Epidermal melanocyte (primary cell): Measurements from ENCODE around the gene INSC.

Experiments
- DNase-seq: peaks from one replicate; pipeline ENCODE4 v3.0.0; 2011; ENCODE audit warnings: low spot score; ENCODE audit not compliant: insufficient read length

Gene INSC

DNA sequence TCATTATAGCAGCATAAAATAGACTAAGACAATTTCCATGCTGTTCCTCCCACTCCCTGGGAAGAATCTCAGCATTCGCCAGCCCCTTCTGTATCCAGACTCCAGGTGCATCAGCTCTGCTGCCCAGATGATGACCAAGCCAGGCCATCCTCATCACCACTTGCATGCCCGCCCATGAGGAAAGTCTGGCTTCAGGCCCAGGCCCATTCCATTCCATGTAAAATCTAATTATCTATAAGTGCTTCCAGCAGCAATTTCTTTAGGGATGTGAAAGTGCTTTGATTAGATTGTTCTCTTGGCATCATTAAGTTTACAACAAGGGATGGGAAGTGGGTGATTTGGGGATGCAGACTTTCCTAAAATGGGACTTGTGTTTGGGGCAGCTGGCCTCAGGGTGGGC is 100.3 kb downstream of the INSC start:
- no peak for DNase-seq

DNA sequence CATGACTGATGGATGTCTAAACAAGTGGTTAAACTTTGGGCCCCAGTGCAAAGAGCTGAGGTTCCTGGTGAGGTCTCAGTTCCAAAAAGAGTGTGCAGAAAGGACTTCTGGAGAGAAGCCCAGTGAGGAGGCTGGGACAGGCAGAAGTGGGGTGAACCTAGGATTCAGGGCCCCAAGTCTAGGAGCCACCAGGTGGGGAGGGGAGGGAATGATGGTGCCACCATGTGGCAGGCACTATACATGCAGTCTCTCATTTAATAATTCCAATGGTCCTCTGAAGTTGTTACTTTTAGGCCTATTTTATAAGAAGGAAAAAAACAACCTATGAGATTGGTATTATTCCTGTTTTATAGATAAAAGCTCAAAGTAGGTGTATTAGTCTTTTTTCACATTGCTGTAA is 102.0 kb downstream of the INSC start:
- no peak for DNase-seq

DNA sequence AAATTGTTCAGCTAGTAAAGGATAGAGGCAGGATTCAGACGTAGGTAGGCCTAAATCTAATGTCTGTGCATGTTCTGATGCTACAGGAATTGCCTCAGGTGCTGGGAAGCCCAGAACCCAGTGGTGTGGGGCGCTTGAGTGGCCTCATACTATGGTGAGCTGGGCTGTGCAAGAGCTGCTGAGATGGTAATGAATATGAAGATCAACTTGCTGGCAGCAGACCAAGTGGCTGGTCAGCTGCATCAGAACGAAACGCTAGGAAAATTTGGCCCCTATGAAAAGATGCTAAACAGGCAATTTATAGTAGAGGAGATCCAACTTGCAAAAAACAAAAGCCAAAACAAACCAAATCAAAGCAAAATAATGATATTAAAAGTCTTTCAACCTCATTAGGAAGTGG is 102.7 kb downstream of the INSC start:
- DNase-seq = no peak

DNA sequence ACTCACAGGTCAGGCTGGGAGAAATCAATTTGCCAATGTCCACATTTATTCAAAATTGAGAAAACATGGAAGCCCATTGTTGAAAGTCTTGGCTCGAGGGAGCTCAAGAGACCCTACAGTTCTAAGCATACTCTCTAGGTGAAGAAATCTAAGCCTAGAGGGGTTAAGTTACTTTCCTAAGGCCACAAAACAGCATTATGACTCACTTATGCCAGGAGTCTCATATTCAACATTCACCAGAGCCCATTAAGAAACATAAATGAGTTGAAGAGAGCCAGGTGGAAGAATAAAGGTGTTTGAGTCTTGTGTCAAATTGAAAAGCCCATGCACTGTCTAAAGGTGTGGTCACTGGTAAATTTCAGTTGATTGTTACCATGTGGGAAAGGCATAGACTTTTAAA is 108.1 kb downstream of the INSC start:
- DNase-seq = no peak

DNA sequence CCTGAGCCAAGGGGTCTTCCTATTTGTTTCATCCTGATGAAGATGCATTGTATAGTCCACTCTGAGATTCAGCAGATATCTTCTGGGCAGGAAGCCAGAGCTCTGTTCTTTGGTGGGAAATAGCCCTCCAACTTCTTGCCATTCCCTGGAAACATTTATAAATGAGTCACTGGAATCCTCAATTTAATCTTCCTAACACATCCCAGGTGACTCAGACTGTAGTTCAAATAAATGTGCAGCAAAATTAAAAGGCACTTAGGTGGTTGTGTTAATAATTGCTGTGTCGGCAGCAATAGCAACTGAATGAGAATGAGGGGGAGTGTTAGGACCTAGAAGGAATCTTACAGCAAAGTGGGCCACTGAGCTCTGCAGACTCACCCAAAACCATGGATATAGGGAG is 108.6 kb downstream of the INSC start:
- no peak for DNase-seq

DNA sequence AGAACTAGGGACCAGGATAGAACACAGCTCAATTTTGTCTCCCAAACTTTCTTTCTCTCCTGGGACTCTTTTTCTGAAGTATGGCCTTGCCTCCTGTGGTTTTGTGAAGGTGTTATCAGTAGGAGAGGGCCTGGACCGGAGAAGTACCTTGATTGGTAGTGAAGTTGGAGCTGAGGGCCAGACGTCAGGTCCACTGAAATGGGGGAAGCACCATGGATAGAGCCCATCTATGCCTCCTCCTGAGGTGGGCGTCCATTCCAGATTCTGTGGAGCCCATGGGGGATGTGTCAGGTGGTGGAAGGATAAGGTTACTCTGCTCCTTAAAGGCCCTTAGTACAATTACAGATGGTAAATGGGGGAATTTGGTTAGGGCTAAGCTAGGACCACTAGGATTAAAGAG is 109.7 kb downstream of the INSC start:
- no peak for DNase-seq

DNA sequence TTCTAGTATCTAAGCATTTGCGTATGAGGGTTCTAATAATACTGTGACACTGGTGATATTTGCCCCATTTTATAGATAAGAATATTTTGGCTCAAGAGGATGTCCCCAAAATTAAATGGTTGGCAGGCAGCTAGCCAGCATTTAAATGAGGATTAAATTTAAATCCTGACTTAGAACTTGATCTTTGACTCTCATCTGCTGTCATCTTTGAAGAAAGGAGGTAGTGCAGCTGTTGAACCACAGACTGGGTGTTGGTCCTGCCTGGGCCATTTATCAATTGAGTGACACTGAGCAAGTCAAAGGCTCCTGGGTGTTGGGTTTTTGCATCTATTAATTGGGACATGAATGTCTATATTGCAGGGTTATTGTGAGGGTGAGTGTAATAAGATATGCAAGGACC is 112.3 kb downstream of the INSC start:
- DNase-seq = no peak

DNA sequence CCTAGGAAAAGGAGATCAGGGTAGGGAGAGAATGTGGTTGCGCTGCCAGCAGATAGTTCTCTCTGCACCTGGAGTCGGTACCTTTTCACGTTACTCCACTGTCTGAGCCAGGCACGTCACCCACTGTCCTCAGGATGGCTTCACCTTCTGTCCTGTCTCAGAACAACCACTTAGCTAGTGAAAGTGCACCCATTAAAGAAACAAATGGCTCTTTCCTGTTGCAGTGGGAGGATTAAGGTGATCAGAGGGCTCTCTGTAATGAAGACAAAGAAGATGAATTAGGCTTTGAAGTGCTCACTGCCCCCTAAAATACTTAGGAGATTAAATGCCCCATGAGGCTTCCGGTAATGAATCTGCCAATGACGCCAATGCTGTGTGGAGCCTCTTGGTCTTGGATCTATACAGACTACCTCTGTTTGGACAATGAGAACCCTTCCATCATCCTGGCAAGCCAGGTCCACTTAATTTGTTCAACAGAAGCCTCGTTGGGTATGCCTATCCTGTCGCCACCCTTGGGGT is 113.7 kb downstream of the INSC start:
- DNase-seq = no peak

DNA sequence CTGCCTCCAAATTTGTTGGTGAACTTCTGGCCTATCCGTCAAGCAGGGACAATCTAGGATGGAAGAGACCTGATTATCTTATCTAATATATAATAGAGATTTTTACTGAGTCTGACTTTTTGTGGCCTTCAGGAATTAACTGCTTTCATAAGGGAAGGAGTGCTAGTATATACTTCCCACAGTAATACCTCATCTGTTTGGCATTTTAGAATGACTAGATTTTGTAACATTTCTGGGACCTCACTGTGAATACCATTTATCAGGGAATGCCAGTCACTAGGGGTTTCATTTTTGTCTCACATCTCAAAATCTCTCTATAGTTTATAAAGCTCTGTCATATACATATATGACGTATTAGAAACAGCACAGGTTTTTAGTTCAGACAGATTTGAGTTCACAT is 114.3 kb downstream of the INSC start:
- DNase-seq = no peak

DNA sequence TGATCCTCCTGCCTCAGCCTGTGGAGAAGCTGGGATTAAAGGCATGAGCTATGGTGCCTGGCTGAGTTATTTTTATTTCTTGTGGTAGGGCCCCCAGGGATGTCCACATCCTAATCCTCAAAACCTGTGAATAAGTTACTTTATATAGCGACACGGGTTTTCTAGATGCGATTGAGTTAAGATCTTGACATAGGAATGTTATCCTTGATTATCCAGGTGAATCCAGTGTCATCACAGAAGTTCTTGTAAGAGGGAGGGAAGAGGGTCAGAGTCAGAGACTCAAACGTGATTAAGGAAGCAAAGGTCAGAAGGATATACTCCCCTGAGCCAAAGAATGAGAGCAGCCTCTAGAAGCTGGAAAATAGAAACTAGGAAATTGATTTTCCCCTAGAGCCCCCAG is 117.8 kb downstream of the INSC start:
- DNase-seq = no peak

DNA sequence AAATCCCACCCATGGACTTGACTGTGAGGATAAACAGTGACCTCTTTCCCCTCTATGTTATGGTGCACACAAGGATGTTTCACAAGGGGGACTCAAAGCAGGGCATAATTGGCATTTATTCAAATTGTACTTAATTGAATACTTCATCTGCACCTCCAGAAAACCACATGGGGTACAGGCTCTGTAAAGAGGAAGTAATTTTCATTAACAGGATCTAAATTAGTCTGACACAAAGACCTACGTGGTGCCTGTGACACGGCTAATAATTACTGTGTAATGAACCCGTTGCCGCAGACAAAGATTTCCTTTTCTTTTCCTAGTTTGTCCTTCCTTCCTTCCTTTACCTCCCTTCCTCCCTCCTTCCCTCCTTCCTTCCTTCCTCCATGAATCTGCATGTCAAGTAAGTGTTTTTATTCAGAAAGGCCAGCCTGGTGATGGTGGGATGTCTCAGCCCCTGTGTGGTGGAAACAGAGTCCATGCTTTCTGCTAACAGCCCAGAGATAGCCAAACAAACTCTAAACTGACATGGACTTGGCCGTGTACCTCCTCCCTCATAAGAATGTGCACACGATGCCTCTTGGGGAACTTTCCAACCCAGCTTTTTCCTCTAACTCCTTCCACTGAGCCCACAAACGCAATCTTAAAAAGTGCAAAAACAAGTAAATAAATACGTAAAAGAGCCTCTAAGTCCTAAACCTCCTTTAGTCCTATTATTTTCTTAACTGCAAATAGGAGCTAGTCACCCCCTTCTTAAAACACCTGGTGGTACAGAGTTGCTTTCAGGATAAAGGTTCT is 118.8 kb downstream of the INSC start:
- no peak for DNase-seq

DNA sequence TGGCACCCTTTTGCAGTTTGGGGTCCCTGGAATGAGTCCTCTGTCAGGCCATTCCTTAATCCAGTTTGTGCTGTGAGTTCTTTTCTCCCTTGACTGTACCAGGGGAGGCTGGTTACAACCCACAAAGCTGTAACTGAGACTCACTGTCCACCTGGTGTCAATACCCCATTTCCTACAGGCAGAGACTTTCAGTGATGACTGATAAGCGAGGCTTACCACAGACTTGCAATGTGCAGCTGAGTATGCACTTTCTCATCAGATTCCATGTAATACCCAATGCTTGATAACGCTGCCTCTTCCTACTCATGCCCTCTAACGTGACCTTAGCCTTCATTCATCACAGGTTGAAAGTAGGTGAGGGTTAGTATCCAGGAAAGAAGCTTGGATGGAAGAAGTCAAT is 120.1 kb downstream of the INSC start:
- DNase-seq = no peak

DNA sequence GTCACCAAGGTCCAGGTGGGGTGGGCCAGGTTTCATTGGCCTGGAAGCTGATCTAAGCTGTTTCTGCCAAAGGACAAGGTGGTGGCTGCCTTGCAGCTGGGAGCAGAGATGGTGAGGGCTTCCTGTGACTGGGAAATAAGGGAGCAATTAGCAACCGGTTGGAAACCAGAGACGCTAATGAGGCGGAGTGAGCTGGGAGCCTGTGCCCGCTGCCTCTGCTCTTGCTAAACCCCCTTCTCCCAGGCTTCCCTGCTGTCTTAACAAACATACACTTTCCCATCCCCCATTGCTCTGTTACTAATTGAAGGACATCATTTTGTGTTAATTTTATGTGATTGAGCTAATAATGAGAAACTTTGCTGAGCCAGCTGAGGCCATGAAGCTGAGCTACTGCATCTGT is 121.8 kb downstream of the INSC start:
- no peak for DNase-seq

DNA sequence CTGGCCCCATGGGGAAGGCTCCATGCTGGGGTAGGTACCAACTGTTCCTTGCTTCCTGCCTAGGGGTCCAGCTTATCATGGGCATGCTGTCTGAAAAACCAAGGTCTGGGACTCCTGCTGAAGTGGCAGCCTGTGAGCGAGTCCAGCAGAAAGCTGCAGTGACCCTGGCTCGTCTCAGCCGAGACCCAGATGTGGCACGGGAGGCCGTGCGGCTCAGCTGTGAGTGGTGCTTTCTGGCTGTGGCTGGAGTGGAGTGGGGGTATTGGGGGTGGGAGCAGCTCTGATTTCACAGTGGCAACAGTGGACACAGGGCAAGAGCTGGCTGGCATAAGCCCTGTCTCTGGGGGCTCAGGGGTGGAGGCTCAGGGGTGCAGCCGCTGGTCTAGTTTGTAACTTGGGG is 124.1 kb downstream of the INSC start:
- DNase-seq = no peak

DNA sequence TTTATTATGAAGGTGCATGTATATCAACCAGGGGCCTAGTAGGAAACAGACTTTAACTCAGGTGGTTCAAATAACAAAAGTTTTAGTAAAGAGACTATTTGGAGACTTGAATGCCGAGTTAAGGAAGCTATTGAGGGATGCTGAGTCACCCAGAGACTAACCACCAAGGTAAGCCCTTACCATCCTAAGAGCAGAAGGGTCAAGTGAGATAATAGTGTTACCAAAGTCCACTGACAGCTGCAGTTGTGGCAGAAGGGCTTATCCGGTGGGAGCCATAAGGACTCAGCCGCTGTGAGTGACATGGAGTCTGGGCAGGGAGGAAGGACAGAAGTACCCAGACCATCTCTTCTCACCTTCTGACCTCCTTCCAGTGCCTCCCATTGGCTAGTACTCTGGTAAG is 134.0 kb downstream of the INSC start:
- DNase-seq = no peak

DNA sequence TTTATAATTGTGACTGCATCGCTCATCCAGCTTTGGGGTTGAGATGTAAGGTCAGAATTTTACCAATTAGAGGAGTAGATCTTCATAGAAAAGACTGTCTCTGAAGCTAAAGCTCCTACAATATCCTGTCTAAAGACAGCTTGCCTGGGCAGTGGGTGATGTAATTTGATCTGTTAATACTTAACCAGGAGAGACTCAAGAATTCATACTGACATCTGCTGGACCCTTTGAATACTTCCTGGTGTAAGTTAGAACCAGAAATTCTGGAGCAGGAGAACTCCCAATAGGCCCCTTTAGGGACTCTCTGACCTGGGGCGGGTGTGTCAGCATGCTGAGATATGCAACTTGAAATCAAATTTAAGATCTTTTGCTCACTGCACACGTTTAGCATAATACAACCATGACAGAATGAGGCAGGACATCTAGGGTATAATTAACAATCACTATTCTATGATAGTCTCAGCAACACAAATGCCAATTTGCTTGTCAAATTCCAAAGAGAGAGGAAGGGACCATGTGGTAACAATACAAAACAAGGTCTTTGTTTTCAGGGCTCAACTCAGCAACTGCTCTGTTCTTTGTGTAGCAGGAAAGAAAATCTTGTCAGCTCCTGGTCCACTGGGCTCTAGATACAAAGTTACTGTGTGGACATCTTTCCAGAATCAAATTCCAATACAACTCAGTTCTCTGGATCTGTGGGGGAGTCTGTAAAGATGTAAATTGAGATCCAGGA is 143.9 kb downstream of the INSC start:
- peak; percentile 22 for DNase-seq

DNA sequence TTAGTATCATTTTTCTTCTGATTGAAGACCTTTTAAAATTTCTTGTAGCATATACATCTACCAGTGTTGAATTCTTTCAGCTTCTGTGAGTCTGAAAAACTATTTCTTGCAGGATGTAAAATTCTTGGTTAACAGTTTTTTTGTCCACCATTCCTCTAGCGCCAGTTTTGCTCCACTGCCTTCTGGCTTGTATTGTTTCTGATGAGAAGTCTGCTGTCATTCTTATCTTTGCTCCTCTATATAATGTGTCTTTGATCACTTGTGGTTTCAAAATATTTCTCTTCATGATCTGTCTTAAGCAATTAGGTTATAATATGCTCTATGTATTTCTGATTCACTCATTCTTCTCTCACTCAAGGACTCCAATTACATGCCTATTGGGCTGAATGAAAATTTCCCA is 152.3 kb downstream of the INSC start:
- DNase-seq = no peak

DNA sequence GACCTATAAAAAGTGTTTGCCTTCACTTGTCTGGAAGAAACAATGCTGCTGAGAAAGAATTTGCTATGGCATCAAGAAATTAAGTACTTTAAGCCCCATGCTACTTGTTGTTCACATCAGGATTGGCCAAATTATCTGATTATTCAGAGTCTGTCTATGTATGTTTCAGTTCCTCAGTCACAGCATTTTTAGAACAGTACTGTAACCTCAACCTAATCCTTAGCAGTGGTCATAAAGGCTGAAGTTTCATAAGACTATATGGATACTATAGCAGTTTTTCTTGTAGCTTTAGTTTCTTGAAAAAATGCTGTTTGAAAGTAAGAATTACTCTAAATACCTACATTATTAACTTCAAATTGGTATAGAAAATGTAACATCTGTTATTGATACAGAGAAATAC is 153.9 kb downstream of the INSC start:
- no peak for DNase-seq

DNA sequence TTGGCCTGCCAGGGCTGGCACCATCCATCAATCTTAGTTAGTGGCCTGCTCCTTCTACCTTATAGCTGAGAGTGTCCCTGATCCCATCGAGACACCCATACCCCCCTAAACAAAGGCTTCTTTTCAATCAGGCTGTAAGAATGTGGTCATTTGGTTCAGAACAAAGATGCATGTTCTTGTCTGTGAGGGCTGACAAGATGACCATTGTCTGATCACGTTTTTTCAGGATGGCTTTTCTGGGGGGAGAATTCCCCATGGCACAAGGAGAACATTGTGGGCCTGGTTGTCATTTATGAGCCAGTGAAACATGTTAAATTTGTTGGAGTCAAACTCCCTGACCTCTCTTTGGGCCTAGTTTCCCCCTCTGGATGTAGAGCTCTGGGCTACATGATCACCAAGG is 160.4 kb downstream of the INSC start:
- no peak for DNase-seq

DNA sequence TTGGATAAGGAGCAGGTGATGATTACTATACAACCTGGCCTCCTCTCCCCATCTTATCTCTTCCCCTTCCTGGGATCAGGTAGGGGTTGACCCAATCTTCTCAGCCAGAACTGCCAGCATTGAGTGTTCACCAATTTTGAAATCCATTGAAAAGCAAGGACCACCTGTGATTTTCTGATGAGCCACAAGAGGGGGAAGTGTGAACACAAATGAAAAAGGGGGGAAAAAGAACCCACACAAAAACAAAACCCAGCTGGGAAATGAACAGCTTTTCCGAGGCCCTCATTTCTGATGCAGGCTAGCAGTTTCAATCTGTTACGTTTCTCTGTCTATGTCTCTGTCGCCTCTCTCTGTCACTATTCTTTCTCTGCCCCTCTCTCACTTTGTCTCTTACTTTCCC is 161.9 kb downstream of the INSC start:
- no peak for DNase-seq

DNA sequence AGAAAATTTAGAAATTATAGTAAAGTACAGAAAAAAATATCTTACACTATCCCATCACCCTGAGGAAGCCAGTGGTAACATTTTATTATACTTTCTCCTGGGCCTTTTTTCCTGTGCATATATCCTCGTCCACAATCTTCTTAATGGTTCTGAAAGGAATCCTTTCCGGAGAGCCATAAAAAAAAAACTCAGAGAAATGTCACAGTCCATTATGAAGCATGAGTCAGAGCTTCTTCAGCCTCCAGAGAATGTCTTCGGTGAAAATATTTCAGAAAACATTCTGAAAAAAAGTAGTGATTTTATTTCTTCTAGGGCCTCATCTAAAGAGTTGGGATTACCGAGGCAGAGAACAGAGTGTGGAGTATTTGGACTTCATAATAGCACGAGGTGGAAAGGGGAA is 163.4 kb downstream of the INSC start:
- no peak for DNase-seq

DNA sequence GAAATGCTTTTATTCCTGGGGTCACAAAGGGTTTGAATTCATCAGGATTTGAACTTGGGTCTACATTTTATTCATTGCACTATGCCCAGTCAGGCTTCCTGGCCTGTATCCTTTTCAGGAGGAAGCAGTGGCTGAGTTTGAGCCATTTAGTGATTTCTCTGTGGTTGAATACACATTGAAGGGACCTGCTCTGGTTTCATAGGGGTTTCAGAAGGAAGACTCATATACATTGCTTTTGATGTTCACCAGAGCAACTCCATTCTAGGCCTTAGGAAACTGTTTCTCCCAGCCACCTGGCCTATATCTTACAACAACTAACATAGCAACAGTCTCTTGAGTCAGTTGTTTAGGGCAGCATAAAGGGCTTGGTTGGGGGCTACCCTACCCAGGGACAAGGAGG is 165.7 kb downstream of the INSC start:
- no peak for DNase-seq

DNA sequence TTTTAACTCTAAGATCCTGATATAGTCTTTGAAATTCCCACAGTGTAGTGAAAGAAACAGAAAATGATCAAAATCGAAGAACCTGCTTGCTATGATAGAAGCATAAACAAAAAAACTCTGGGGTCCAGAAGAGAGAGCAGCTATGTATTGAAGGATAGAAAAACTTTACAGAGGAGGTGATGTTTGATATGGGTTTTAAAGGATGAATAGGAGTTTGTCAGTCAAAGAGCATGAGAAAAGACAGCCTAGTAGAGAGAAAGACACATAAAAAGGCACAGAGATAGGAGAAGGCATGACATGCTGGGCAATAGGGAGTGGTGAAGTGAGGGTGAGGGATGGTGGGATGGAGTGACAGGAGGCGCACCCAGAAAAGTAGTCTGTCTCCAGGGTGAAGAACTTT is 168.0 kb downstream of the INSC start:
- no peak for DNase-seq
